ENCODE results near the gene NRG2. TPM values are rescaled to one million over a fixed set of nuclear protein-coding genes. Genes with fewer than 3 reads are reported as not detected.

The NRG2 gene
- total RNA-seq, 1 donor from 2014 or later = 1.4 TPM

DNA sequence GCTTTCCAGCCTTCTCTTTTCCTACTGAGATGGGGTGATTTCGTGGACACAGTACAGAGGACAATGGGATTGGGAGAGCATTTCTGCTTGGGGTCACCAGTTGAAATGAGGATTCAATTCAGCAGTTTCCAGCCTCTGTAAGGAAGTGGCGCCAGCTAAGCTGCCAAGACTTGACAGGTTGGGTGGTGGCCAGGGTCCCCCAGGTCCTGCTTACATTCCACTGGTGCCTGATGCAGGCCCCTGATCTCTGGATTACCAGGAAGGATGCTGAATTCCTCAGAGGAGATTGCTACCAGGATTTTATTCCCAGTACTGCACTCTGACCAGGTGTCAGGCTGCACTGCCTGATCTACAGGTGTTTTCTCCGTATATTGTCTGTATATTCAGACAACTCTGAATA lies 127.8 kb downstream of the NRG2 start:
- Mint-ChIP-seq H3K4me1 (ENCODE audit: unreplicated experiment) (no peaks in the 10 kb centered on the region), H3K9me3 (no peaks in the 10 kb centered on the region), H3K27me3 (peaks cover 22% of the 10 kb centered on the region), H3K27ac (no peak overlapping the region), H3K4me3 (no peak overlapping the region), H3K36me3 (no peaks in the 10 kb centered on the region)
- TF ChIP-seq, protein P1, sequence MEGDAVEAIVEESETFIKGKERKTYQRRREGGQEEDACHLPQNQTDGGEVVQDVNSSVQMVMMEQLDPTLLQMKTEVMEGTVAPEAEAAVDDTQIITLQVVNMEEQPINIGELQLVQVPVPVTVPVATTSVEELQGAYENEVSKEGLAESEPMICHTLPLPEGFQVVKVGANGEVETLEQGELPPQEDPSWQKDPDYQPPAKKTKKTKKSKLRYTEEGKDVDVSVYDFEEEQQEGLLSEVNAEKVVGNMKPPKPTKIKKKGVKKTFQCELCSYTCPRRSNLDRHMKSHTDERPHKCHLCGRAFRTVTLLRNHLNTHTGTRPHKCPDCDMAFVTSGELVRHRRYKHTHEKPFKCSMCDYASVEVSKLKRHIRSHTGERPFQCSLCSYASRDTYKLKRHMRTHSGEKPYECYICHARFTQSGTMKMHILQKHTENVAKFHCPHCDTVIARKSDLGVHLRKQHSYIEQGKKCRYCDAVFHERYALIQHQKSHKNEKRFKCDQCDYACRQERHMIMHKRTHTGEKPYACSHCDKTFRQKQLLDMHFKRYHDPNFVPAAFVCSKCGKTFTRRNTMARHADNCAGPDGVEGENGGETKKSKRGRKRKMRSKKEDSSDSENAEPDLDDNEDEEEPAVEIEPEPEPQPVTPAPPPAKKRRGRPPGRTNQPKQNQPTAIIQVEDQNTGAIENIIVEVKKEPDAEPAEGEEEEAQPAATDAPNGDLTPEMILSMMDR (conservative IDR thresholded peaks at IDR 0.05) = no peak
- no peak for DNase-seq (ENCODE audit: extremely low spot score, unreplicated experiment)

DNA sequence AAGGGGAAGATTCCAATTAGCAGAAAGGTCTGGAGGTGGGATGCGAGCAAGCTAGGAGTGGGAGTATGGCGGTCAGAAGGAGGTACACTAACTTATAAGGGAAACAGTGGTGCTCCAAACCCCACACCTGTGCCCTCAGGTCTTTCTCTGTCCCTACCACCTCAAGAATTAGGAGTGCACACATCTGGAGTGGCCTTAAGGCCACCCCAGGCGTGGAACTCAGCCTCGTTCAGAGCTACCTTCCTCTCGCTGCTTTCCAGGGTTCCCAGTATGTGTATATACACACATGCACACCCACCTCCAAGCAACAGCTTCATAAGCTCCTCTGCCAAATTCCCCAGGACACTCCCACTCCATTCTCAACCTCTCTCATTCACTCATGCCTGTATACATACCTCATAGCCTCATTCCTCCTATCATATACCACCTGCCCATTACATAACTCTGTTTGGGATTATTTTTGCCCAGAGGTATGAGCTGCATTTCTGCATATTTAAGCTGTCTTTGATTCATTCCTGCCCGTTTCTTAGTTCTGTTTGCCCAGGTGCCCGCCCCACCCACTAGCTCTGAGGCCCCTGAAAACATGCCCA lies 128.8 kb downstream of the NRG2 start:
- H3K4me1 Mint-ChIP-seq (ENCODE audit: unreplicated experiment) = no peaks in the 10 kb centered on the region
- H3K4me3 Mint-ChIP-seq = no peak overlapping the region
- TF ChIP-seq, protein P1 (conservative IDR thresholded peaks at IDR 0.05) = no peak
- DNase-seq (ENCODE audit: extremely low spot score, unreplicated experiment) = no peak
- H3K27me3 Mint-ChIP-seq = peaks cover 24% of the 10 kb centered on the region
- H3K27ac Mint-ChIP-seq = no peak overlapping the region
- no peaks in the 10 kb centered on the region for H3K36me3 Mint-ChIP-seq
- H3K9me3 Mint-ChIP-seq = no peaks in the 10 kb centered on the region

DNA sequence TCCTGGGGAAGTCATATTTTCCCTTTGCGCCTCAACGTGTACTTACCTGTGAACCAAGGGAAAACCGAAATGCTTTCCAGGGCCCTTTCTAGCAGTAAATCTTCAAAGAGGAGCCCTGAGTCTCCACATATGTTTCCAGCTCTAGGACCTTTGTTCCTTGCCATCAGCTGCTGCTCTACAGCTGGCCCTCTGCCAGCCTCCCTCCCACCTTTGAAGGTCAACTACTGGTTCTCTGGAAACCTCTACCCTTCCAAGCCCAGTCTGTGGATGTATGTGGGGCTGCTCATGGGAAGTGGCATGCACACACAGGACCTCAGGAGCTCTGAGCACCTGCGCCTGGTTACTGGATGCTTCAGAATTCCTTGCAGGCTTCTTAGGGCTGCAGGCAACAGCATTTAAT lies 130.3 kb downstream of the NRG2 start:
- Mint-ChIP-seq H3K36me3 (no peaks in the 10 kb centered on the region), H3K27ac (no peak overlapping the region), H3K4me3 (no peak overlapping the region), H3K4me1 (ENCODE audit: unreplicated experiment) (no peaks in the 10 kb centered on the region), H3K27me3 (peaks cover 28% of the 10 kb centered on the region), H3K9me3 (no peaks in the 10 kb centered on the region)
- TF ChIP-seq, protein P1 (conservative IDR thresholded peaks at IDR 0.05) = no peak
- DNase-seq (ENCODE audit: extremely low spot score, unreplicated experiment) = no peak

DNA sequence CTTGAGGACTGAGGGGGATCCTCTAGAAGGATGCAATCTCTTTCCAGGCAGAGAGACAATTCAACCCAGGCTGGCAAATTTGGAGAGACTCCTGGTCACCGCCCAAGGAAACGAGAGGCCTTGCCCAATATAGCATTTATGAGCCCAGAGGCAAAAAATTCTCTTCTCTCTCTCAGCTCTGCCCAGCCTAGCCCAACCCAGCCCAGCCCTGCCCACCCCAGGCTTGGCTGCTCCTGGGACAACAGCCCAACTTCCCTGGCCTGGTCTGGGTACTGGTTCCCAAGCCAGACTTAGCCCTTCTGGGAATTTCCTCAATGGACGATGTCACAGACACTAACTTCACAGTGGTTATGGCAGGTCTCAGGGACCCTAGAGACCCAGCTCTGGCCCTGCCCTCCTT lies 130.9 kb downstream of the NRG2 start:
- Mint-ChIP-seq H3K9me3 (no peaks in the 10 kb centered on the region), H3K27me3 (peaks cover 28% of the 10 kb centered on the region), H3K27ac (no peak overlapping the region), H3K4me3 (no peak overlapping the region), H3K4me1 (ENCODE audit: unreplicated experiment) (no peaks in the 10 kb centered on the region), H3K36me3 (no peaks in the 10 kb centered on the region)
- TF ChIP-seq, protein P1 (conservative IDR thresholded peaks at IDR 0.05) = no peak
- DNase-seq (ENCODE audit: extremely low spot score, unreplicated experiment) = no peak

DNA sequence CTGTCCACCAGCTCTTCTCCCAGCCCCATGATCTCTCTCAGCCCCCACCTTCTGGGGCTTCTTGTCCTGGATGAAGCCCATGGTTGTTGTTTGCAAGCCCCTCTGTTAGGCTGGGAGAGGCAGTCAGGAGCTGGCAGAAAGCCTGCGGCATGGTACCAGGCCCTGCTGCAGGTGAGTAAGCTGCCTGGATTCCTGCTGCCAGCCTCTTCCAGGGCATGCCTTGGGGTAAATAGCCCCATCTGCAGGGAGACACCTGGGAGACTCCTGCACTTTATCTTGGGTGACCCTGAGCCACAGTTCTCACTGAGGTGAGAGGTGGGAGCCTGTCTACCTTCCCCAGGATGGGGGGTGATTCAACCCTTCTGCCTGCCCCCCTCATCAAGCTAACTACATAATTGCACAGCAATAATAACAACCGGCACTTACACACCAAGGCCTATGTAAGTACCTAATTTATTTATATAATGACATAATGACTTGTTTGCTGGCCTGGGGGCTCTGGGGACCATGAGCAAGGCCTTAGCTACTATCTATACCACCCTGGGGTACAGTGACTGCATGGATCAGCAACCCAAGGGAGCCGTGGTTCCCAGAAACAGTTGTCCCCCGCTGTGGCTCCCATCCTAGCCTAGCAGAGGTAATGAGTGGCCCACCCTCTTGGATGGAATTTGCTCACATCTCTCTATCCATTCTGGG lies 131.5 kb downstream of the NRG2 start:
- peaks cover 28% of the 10 kb centered on the region for H3K27me3 Mint-ChIP-seq
- TF ChIP-seq, protein P1 (conservative IDR thresholded peaks at IDR 0.05) = no peak
- H3K36me3 Mint-ChIP-seq = no peaks in the 10 kb centered on the region
- DNase-seq (ENCODE audit: extremely low spot score, unreplicated experiment) = no peak
- no peaks in the 10 kb centered on the region for H3K9me3 Mint-ChIP-seq
- H3K4me3 Mint-ChIP-seq = no peak overlapping the region
- H3K27ac Mint-ChIP-seq = no peak overlapping the region
- H3K4me1 Mint-ChIP-seq (ENCODE audit: unreplicated experiment) = no peaks in the 10 kb centered on the region
